GM18498 (cell line): ENCODE data around the gene SPACA9.
A peak's percentile ranks its signal among the peaks of the same experiment; 100 is the strongest.

Experiments
- ATAC-seq: cut with Tn5 transposase; IDR thresholded peaks from one replicate; pipeline ENCODE4 v1.9.1; 2021; ENCODE audit warnings: mild to moderate bottlenecking, moderate library complexity; ENCODE audit not compliant: unreplicated experiment

Gene SPACA9

DNA sequence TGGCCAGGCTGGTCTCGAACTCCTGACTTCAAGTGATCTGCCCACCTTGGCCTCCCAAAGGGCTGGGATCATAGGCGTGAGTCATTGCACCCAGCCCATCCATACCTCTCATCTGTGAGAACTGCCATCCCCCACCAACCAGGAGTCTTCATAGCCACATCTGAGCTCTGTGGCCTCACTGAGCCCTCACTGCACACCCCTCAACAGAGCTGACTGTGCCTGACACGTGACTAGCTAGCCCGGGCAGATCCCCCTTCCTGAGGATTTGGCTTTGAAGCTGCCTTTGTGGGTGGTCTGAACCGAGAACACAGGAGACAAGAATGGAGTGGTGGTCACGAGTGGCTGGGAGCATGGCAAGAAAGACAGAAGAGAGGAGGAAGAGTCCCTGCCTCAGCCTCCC lies 16.2 kb upstream of the SPACA9 start:
- no peak for ATAC-seq

DNA sequence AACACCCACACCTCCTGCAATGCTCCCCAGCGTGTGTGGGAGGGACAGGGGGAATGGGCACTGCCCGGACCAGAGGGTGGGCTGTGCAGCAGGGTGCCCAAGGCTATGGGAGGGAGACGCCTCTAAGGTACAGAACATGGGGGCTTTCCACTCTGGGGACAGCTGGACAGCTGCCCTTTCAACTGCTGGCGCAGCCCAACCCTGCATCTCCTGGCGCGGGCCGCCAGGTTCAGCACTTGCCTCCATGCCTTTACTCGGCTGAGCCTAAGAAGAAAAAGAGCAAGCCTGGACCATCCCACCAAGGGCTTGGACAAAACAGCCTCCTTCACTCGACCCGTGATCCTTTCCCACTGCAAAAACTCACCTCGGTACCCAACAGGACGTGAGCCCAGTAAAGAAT lies 15.6 kb upstream of the SPACA9 start:
- no peak for ATAC-seq

DNA sequence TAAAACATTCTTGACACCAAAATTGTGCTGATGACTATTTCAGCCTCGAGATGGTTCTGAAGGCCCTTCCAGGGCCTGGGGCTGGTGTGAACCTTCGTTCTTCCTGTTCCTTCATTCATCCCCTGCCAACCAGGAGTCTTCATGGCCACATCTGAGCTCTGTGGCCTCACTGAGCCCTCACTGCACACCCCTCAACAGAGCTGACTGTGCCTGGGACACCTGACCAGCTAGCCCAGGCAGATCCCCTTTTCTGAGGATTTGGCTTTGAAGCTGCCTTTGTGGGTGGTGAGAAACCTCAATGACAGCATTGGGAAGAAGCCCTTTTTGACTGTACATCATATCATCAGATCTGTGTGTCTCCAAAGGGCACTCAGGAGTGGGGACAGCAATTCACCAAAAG lies 14.4 kb upstream of the SPACA9 start:
- no peak for ATAC-seq

DNA sequence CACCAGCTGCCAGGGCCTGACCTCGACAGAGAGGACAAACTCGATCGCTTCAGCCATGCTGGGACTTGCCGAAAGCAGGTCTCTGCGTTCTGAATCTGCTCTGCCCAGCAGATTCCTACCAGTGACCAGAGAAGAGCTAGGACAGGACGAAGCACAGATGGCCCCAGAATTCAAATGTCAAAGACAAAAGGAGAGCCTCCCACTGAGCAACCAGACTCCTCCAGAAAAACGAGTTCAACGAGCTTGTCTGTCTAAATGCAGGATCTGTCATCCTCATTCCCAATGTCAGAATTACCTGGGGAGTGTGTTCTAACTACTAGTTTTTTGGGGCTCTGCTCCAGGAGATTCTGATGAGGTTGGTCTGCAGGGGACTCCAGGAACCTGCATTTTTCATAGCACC lies 14.0 kb upstream of the SPACA9 start:
- no peak for ATAC-seq

DNA sequence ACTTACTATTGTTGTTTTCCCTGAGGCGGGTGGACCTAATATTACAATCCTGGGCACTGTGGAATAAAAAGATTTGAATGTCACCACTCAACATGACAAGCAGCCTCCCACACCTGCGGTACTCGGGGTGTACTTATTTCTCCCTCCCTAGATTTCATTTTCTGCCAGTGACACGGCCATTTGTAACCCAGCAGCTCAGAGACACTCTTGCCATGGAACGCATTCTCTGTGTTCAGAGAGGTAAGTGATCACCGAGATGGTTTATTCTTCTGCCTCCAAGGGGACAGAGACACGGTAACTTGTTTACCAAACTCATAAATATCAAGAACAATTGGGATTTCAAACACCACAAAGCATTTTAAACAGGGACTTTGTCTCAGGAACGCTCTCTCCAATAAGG lies 11.8 kb upstream of the SPACA9 start:
- no peak for ATAC-seq

DNA sequence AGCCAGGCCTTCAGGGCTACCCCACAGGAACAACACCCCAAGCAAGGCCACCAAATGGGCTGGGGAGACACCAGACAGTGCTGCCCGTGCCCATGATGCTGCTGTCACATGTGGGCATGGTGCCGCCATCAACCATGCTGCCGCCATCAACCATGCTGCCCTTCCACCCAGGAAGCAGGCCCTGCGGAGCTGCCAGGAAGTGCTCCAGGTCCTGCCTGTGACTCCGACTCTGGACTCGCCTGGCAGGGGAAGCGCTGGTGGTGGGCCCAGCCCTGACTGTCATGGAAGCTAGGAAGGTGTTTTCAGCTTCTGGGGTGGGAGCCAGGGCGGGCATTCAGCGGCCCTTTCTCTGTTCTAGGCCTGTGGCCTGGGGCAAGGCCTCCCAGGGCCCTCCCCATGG lies 9.4 kb upstream of the SPACA9 start:
- ATAC-seq, result no peak

DNA sequence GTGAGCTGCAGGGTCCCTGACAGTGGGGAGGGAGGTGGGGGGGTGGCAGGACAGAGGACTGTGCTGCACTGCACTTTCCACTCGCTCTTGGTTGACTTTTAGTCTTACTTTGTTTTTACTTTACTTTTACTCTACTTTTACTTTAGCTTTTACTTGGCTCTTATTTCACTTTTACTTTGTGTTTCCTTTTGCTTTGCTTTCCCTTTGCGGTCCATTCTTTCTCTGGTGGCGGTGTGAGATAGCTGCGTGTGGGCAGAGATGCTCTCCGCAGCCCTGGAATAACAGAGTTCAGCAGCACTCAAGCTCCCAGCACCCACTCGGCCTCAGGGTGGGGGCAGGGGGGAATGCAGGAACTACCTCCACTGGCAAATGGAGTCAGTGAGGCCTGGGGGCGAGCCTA lies 5.3 kb upstream of the SPACA9 start:
- no peak for ATAC-seq

DNA sequence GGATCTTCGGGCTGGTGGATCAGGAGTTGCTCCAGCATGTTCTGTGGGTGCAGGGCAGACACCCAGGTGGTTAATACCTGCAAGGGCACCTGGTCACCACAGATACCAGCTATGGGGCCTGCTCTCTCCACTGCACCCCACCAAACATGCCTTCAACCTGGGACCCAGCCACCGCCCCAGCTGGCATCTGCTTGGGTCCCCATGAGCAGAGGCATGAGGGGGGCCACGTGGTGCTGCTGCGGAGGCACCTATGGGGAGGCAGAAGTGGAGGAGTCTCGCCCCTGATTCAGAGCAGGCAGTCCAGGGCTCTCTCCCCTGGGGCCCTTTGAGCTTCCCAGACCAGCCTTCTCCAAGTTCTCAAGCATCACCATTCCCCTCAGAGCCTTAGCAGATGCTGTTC lies 3.5 kb upstream of the SPACA9 start:
- ATAC-seq, result no peak

DNA sequence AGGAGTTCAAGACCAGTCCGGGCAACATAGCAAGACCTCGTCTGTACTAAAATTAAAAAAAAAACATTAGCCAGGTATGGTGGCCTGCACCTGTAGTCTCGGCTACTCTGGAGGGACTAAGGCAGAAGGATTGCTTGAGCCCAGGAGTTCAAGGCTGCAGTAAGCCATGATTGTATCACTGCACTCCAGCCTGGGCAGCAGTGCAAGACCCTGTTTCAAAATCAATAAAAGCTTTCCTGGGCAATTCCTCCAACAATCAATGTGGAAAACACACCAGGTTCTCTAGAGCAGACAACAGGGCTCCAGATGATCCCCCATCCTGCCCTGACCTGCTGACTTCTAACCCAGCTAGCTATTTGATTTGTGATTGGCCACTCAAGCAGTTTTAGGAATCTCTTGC lies 1.8 kb upstream of the SPACA9 start:
- ATAC-seq, result no peak

DNA sequence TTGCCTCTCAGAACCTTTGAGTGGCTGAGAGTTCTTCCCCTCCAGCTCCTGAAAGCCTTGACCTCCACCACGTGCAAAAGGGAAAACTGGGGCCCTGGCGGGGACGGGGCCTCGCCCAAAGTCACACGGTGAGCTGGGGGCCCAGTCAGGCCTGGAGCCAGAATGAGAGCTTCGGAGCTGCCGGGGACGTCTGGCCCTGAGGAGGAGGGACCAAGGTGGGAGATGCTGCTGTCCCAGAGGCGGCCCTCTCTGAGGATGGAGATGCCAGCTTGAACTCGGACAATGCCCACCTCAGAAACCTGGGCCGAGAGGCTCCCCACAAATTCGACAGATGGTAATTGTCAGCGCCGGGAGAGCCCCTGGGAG lies 1.3 kb upstream of the SPACA9 start:
- no peak for ATAC-seq

DNA sequence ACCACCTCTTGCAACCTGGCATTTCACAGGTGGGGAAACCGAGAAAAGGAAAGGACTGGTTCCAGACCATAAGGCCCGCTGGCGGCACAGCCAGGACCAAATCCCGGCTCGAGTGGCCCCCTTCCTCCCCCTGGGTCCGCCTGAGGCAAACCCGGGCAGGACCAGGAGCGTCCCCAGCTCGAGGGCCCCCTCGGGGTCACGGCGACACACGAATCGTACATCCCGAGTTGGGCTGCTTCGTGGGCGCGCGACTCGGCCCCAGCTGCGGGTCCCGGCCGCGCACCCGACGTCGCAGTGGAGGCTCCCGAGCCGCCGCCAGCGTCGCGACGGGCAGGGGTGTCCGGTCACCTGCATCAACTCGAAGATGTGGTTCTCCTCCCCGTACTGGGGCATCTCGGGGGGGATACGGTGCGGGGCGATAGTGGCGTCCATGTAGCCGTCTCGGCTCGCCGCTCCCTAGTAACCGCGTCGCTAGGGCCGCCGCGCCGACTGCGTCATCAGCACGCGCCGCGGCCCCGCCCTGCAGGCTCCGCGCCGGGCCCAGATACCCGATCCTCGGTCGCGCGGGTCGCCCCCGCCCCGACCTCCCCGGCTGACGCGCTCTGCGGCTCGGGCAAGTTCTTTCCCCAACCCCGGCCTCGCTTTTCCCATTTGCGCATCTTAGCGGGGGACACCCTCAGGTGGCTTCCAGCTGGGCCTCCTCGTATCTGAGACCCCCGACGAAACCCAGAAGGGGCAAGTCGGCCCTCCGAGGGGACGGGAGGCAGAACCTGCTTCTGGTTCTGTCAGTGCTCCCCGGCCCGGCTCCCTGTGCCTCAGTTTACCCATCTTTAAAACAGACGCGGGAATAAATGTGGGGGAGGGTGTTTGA lies 639 bp upstream of the SPACA9 start, which contains the start of gene AK8:
Gene AK8 (minus strand): TSS at position 461 of the 871 bp plus-strand sequence. CDS start 29 bp downstream, at position 432.
- ATAC-seq, result peak; percentile 77

DNA sequence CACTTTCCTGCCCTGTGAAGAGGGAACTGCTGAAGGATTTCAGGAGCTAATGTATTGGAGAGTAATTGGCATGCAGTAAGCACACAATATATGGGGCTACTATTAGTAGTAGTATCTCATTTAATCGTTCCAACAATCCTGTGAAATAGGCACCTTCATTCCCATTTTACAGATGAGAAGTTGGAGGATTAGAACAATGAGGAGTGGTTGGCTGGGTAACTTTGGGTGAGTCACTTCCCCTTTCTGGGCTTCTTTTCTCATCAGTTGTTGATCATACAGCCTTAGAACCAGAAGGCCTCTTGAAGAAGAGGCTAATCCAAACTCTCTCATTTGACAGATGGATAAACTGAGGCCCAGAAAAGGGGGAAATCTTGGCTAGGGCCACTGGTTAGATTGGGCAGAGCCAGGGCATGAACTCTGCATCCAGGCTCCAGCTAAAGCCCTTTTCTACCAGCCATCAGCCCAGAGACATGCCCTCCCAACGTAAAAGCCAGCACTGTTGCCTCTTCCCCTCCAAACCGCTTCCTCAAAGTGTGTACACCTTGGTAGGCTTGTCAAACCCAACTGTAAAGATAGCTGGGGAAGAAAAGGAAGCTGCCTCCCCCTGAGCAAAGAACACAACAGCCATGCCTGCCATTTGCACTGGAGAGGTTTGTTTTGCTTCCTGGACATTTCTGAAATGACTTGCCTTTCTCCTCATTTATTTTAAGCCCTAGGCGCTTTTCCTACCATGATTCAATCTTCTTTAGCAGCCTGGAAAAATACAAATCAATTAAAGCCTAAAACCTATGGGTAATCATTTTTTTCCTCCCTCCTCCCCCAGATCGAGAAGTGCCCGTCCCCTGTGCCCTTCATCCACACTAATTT lies 992 bp downstream of the SPACA9 start:
- no peak for ATAC-seq

DNA sequence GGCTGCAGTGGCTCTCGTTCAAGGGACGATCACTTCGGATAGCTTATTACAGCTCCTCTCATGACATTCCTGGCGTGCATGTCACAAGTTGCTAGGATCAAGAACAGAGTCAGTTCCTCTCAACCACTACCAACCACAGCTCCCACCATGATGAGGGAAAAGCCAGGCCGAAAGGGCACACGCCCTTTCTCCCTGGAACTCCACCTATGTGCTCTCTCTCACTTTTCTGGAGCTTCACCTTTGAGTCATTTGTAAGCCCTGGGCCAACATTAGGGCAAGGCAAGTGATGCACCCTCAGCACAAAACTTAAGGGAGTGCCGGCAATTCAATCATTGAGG lies 1.6 kb downstream of the SPACA9 start:
- ATAC-seq, result no peak

DNA sequence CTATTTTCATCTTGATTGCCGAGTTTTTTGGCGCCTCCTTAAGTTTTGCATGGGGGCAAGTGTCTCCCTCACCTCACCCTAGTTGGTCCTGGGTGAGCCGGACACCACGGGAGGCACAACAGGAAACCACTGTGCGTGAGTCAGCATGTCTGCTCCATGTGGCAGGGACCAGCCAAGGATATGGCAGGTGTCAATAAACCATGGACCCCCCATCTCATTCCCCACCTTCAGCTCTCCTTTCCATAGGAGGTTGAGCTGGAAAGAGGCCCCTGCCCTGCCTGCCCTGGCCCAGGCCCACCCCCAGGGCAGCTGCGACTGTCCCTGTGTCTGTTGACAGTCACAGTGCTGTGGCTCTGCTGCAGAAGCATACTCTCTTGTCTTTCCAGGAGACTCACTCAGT lies 3.1 kb downstream of the SPACA9 start:
- ATAC-seq, result no peak

DNA sequence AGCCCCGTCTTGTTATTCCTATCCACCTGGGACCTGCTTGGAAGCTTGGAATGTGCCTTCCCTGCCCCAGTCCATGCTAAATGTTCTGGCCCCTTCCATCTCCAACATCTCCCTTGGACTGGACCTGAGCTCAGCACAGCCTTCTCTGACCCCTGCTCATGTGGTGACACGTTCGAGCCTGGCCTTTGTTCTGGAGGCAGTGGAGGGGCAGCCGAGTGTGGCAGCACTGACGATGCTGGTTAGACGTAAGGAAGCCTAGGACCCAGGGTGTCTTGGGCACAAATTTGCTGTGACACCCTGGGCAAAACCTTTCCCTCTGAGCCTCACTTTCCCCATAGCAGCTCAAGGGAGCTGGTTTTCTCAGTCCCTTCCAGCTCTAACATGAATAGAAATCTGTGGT lies 3.9 kb downstream of the SPACA9 start:
- no peak for ATAC-seq

DNA sequence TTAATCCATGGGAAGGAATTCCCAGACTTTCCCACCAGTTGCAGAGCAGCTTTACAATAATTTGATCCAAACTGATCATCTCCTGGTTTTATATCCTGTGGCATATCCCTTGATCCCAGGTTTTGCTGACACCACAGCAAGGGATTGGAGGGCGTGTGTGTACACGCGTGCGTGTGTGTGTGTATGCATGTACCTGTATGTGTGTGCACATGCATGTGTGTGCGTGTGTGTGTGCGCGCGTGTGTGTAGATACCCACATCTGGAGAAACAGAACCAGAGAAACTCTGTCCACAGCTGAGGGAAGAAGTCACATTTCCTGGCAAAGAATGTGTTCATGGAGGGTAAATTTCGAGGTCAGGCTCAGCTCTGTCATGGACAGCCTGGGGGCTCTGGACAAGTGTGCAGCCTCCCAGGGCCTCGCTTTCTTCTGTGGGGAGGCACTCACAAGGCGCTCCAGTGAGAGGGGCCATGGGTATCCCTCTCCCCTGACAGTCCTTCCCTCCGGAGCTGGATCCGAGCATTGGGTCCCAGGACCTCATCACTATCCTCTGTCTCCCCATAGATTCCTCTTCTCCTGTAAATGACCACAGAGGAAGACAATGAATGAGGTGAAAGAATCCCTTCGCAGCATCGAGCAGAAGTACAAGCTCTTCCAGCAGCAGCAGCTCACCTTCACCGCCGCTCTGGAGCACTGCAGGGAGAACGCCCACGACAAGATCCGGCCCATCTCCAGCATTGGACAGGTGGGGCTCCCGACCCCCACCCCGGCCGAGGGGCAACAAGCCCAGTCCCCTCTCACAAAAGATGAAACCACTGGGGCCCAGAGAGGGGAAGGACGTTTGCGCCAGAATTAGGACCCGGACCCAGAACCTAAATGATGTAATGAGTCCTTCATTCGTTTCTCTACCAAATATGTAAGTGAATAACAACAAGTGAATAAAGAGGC lies 4.9 kb downstream of the SPACA9 start:
- ATAC-seq, result no peak

DNA sequence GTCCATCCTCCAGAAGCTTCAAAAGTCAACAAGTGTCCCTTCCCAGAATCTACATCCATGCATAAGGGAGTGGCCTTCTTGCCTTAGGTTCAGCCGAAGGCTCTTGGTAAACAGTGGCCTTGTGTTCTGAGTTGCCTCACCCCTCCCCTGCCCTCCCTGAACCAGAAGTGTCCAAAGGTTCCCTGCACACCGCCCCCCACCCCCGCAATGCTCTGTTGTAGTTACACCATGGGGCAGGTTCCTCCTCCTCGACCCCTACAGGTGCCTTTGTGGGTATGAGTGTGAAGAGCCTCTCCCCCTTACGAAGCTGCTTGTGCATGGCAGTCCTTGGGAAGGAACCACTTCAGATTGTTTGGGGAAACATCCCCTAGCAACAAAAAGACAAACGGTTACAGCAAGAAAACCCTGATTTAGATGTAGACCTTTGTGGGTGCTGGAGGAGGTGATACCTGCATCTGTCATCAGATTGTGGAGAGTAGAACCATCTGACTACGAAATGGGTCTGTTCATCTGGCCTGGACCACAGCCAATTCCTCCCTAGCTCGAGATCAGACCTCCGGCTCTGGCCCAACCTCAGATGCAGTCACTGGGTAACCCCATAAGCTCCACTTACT lies 7.1 kb downstream of the SPACA9 start:
- ATAC-seq, result no peak

DNA sequence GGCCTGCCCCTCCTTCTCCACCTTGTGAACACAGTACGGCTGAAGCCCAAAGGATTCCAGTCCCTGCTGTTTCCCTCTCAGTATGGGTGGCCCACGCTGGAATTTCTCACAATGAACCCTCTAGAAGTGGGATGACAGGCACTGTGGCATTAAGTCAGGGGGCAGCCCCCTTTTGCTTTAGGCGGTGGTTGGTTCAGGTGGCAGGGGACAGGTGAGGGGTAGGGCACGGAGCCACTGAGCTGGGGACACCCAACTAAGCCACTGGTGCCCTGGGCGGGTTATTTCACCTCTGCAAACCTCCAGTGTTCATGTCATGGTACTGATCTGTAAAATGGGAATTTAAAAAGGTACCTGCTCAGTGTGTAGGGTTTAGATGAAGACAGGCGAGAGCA lies 7.6 kb downstream of the SPACA9 start:
- no peak for ATAC-seq

DNA sequence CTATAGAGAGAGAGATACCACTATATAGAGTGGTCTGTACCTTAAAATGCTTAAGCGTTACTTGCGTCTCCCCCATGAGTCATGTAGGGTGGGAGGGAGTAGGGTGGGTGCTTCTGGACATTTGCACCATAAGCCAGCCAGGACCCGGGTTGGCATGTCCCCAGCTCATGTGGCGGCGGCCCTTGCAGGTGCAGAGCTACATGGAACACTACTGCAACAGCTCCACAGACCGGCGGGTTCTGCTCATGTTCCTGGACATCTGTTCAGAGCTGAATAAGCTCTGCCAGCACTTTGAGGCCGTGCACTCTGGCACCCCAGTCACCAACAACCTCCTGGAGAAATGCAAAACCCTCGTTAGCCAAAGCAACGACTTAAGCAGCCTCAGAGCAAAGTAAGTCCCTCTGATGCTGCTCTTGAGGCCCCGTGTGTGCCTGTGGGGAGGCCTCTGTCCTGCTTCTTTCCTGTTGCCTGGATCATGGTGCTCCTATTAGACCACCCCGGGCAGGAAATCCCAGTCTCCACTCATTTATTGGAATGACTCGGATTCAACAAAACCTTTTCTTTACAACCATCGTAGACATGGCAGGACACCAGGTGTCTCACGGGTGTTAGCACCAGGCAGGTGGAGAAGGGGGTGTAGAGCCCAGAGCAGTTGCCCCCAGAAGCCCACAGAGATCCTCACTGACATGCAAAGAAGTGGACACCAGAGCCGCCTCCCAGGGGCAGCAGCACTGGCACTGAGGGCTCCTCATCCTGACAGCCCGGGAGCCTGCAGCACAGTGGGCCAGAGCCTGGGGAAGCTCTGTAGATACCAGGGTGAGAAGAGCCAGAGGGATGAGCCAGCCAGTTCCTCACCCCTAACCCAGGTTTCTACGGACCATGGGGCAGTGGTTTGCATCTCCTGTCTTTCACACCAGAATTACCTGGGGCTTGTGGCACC lies 8.8 kb downstream of the SPACA9 start:
- no peak for ATAC-seq

DNA sequence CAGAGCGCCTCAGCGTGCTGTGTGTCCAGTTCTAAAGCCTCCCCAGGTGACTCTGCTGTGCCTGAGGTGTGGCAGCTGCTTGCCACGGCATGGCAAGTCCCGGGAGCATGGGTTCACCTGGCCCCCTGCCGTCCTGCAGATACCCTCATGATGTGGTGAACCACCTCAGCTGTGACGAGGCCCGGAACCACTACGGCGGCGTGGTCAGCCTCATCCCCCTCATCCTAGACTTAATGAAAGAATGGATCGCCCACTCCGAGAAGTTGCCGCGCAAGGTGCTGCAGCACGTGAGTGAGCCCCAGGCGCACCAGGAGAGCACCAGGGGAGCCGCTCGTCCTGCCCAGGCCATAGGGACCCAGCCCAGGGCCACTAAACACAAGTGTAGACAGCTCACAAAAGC lies 9.5 kb downstream of the SPACA9 start:
- ATAC-seq, result no peak
